MM.1S (cell line): ENCODE measurements around the gene ULK4.

ENCODE experiments used
- EZH2phosphoT487 ChIP-seq: fragments of 300-600 bp; sonication (generic); IDR thresholded peaks from 2 replicates; pipeline ENCODE4 v1.6.1; 2018; ENCODE audit warnings: antibody characterized with exemption, low read length
- TF ChIP-seq, protein P1 (sequence below): fragments of 300-600 bp; sonication (generic); IDR thresholded peaks from 2 replicates; pipeline ENCODE4 v1.5.1; 2016; ENCODE audit warnings: antibody characterized with exemption, low read length, mixed read lengths

DNA sequence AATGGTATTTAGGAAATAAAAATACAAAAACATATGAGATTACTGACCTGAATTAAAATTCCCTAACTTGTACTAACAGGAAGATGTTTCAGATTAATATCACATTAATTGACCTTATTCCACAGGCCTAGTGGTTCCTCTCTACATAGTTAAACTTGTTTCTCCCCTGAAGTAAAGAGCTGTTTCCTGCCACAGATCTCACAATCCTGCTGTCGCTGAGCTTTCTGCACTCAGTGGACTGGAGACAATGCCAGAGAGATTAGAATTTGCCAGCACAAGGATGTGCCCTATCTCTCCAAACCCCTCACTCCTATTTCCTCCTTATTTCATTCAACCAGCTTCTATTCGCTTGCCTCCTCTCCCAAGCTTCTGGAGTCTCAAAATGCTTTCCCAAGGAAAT lies 632.0 kb downstream of the ULK4 start:
- TF ChIP-seq, protein P1, sequence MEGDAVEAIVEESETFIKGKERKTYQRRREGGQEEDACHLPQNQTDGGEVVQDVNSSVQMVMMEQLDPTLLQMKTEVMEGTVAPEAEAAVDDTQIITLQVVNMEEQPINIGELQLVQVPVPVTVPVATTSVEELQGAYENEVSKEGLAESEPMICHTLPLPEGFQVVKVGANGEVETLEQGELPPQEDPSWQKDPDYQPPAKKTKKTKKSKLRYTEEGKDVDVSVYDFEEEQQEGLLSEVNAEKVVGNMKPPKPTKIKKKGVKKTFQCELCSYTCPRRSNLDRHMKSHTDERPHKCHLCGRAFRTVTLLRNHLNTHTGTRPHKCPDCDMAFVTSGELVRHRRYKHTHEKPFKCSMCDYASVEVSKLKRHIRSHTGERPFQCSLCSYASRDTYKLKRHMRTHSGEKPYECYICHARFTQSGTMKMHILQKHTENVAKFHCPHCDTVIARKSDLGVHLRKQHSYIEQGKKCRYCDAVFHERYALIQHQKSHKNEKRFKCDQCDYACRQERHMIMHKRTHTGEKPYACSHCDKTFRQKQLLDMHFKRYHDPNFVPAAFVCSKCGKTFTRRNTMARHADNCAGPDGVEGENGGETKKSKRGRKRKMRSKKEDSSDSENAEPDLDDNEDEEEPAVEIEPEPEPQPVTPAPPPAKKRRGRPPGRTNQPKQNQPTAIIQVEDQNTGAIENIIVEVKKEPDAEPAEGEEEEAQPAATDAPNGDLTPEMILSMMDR: no peak
- no peak for TF ChIP-seq EZH2phosphoT487
